Stomach (tissue), 4 donors: ENCODE measurements around the gene NUPR2.

Source experiments
- CTCF ChIP-seq, 7 experiments: fragments of 450-650 bp in 4 of 7; fragments of 200-600 bp in 3 of 7; sonication (generic) in 3 of 7; IDR thresholded peaks; one replicate each; pipeline ENCODE4 v1.5.1; 2016 to 2019; ENCODE audit warnings: antibody characterized with exemption in 7 of 7, control low read depth in 2 of 7, mild to moderate bottlenecking in 1 of 7
- EP300 ChIP-seq: sonication (generic); formaldehyde crosslinking; IDR thresholded peaks from one replicate; pipeline ENCODE4 v1.6.1; 2017; ENCODE audit warnings: antibody characterized with exemption
- POLR2A ChIP-seq, 4 donors: fragments of 450-650 bp; IDR thresholded peaks; one replicate each; pipeline ENCODE4 v1.6.1; 2016; ENCODE audit warnings: antibody characterized with exemption in 4 of 4, control low read depth in 2 of 4, mild to moderate bottlenecking in 1 of 4, moderate library complexity in 1 of 4
- POLR2AphosphoS5 ChIP-seq, 3 donors: sonication (generic); formaldehyde crosslinking; IDR thresholded peaks; one replicate each; pipeline ENCODE4 v1.6.1; 2016; ENCODE audit warnings: antibody characterized with exemption in 3 of 3

DNA sequence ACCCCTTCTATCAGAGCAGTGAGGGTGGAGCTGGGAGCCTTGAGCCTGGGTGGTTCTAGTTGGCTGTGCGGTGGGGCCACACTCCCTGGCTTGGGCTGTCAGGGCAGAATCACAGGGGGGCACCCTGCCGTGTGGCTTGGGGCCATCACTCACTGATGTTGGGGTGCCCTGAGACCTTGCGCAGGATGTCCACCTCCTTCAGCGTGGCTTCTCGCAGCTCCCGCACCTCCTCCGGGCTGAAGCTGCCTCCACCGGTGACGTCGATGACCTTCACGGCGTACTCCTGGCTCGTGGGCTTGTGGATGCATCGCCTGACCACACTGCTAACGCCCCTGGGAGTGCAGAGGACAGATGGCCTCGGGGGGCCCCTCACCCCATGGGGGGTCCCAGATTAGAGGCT is 28.8 kb downstream of the NUPR2 start:
- TF ChIP-seq CTCF (IDR thresholded peaks at IDR 0.05) (no peak), POLR2A (IDR thresholded peaks at IDR 0.05) (no peak), POLR2AphosphoS5 (IDR thresholded peaks at IDR 0.05) (no peak), EP300 (no peak)
